Measurements from ENCODE around the gene EIF4G3.
"Not testable (repeated sequence)": the region's sequence is repeated elsewhere in the genome, so short reads cannot be mapped to it uniquely, and the experiment has no call there.

The EIF4G3 gene

GRCh38 chr1:20932437-20932977 is 244.2 kb downstream of the EIF4G3 start:
- Mint-ChIP-seq H3K27me3 (ENCODE audit: low read depth, poor library complexity) (peaks cover 2% of the 10 kb centered on the region), H3K4me1 (no peaks in the 10 kb centered on the region), H3K36me3 (ENCODE audit: low read depth) (peaks cover 59% of the 10 kb centered on the region), H3K9me3 (no peaks in the 10 kb centered on the region), H3K27ac (no peak overlapping the region), H3K4me3 (no peak overlapping the region)
- TF ChIP-seq CTCF (IDR thresholded peaks at IDR 0.05) = no peak
- no peak for DNase-seq

GRCh38 chr1:20931930-20932436 is 244.7 kb downstream of the EIF4G3 start:
- Mint-ChIP-seq H3K9me3 (no peaks in the 10 kb centered on the region), H3K27me3 (ENCODE audit: low read depth, poor library complexity) (peaks cover 2% of the 10 kb centered on the region), H3K4me3 (no peak overlapping the region), H3K4me1 (no peaks in the 10 kb centered on the region), H3K36me3 (ENCODE audit: low read depth) (peaks cover 57% of the 10 kb centered on the region), H3K27ac (no peak overlapping the region)
- no peak for DNase-seq
- no peak for TF ChIP-seq CTCF (IDR thresholded peaks at IDR 0.05)

GRCh38 chr1:20930427-20930826 is 246.3 kb downstream of the EIF4G3 start:
- peaks cover 54% of the 10 kb centered on the region for H3K36me3 Mint-ChIP-seq (ENCODE audit: low read depth)
- H3K4me3 Mint-ChIP-seq = no peak overlapping the region
- no peaks in the 10 kb centered on the region for H3K4me1 Mint-ChIP-seq
- H3K9me3 Mint-ChIP-seq = no peaks in the 10 kb centered on the region
- TF ChIP-seq CTCF (IDR thresholded peaks at IDR 0.05) = no peak
- H3K27me3 Mint-ChIP-seq (ENCODE audit: low read depth, poor library complexity) = peaks cover 2% of the 10 kb centered on the region
- H3K27ac Mint-ChIP-seq = no peak overlapping the region
- DNase-seq = no peak

- no peak for TF ChIP-seq CTCF (IDR thresholded peaks at IDR 0.05)
- DNase-seq = no peak
- peaks cover 42% of the 10 kb centered on the region for H3K36me3 Mint-ChIP-seq (ENCODE audit: low read depth)
- H3K4me3 Mint-ChIP-seq = no peak overlapping the region
- H3K4me1 Mint-ChIP-seq = no peaks in the 10 kb centered on the region
- no peak overlapping the region for H3K27ac Mint-ChIP-seq
- H3K9me3 Mint-ChIP-seq = no peaks in the 10 kb centered on the region
- peaks cover 5% of the 10 kb centered on the region for H3K27me3 Mint-ChIP-seq (ENCODE audit: low read depth, poor library complexity)
Observed at GRCh38 chr1:20928146-20928545, 248.6 kb downstream of the EIF4G3 start.

GRCh38 chr1:20921285-20921684 is 255.4 kb downstream of the EIF4G3 start:
- TF ChIP-seq CTCF (IDR thresholded peaks at IDR 0.05) = no peak
- DNase-seq = no peak
- no peaks in the 10 kb centered on the region for H3K4me1 Mint-ChIP-seq
- H3K4me3 Mint-ChIP-seq = no peak overlapping the region
- H3K36me3 Mint-ChIP-seq (ENCODE audit: low read depth) = peaks cover 13% of the 10 kb centered on the region
- H3K27ac Mint-ChIP-seq = no peak overlapping the region
- H3K9me3 Mint-ChIP-seq = no peaks in the 10 kb centered on the region
- H3K27me3 Mint-ChIP-seq (ENCODE audit: low read depth, poor library complexity) = peaks cover 2% of the 10 kb centered on the region

GRCh38 chr1:20913242-20913641 is 263.5 kb downstream of the EIF4G3 start:
- Mint-ChIP-seq H3K9me3 (peaks cover 2% of the 10 kb centered on the region), H3K27ac (no peak overlapping the region), H3K4me3 (no peak overlapping the region), H3K27me3 (ENCODE audit: low read depth, poor library complexity) (peaks cover 2% of the 10 kb centered on the region), H3K36me3 (ENCODE audit: low read depth) (peaks cover 49% of the 10 kb centered on the region), H3K4me1 (no peaks in the 10 kb centered on the region)
- DNase-seq = no peak
- TF ChIP-seq CTCF (IDR thresholded peaks at IDR 0.05) = no peak

- peaks cover 35% of the 10 kb centered on the region for H3K36me3 Mint-ChIP-seq (ENCODE audit: low read depth)
- H3K27ac Mint-ChIP-seq; H3K4me1 Mint-ChIP-seq; H3K27me3 Mint-ChIP-seq (ENCODE audit: low read depth, poor library complexity); H3K9me3 Mint-ChIP-seq; H3K4me3 Mint-ChIP-seq; DNase-seq: not testable (repeated sequence)
Observed at GRCh38 chr1:20907526-20907925, 269.2 kb downstream of the EIF4G3 start.

Measured in nephron progenitor cell (in vitro differentiated cells).